Measurements from ENCODE around the gene IRX3.

Gene IRX3

DNA sequence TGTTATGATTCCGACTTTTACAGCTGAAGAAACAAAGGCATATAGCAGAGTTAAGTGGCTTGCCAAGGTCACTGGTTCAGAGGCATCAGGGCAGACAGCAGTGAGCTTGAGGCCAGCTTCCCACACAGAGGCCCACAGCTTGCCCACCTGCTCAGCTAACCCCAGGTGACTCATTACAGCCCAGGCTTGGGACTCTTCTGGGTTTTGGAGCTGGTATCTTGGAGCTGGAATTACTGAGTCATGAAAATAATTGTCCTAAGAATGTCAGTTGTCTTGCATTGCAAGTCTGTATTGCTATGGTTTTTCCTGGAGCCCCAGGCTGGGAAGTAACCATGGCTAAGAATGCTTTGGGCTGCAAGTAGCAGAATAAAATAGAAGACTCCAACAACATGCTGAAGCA, 32.4 kb upstream of the IRX3 start:
- DNase-seq (ENCODE audit: low read depth in 1 of 2, low spot score in 1 of 2), result no peak
- no peak for TF ChIP-seq SPI1 (IDR thresholded peaks at IDR 0.05; ENCODE audit: borderline replicate concordance, low read depth)
- no peak for TF ChIP-seq GABPA (IDR thresholded peaks at IDR 0.05; ENCODE audit: low read depth)
- no peak for TF ChIP-seq CTCF (IDR thresholded peaks at IDR 0.05; ENCODE audit: insufficient read depth, low read length)
- no peak for TF ChIP-seq POLR2AphosphoS5 (IDR thresholded peaks at IDR 0.05; ENCODE audit: low read depth)
- Histone ChIP-seq H3K27me3 (ENCODE audit: insufficient read depth, poor library complexity, severe bottlenecking) (no peaks in the 10 kb centered on the region), H3K4me3 (replicated peaks; ENCODE audit: insufficient read depth, low read length) (no peak overlapping the region), H3K27ac (replicated peaks) (no peak overlapping the region)

DNA sequence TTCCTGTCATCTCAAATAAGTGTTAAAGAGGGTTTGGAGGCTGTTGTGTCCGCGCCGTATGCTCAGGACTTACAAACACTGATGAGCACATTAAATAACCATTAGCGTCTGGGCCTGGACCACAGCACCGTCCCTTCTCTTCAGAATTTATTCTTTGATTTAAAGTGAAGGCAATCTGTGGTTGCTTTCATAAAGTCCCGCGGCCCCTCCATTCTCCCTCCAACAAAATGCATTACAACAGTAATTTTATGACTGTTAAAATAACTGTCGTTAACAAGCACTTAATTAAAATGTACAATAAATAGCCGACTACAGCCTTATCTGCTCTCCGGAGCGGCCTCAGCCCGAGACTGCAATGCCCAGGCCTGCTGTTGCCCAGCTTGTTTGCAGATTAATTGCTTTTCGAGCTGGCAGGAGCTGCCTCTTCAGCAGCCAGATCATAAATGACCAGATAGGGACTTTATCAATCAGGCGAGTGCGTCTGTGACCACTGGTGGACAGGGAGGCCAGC, 30.6 kb upstream of the IRX3 start:
- Histone ChIP-seq H3K27me3 (ENCODE audit: insufficient read depth, poor library complexity, severe bottlenecking) (no peaks in the 10 kb centered on the region), H3K4me3 (replicated peaks; ENCODE audit: insufficient read depth, low read length) (no peak overlapping the region), H3K27ac (replicated peaks) (no peak overlapping the region)
- TF ChIP-seq POLR2AphosphoS5 (IDR thresholded peaks at IDR 0.05; ENCODE audit: low read depth) (no peak), SPI1 (IDR thresholded peaks at IDR 0.05; ENCODE audit: borderline replicate concordance, low read depth) (no peak), GABPA (IDR thresholded peaks at IDR 0.05; ENCODE audit: low read depth) (no peak), CTCF (IDR thresholded peaks at IDR 0.05; ENCODE audit: insufficient read depth, low read length) (no peak)
- TF ChIP-seq, protein P1, sequence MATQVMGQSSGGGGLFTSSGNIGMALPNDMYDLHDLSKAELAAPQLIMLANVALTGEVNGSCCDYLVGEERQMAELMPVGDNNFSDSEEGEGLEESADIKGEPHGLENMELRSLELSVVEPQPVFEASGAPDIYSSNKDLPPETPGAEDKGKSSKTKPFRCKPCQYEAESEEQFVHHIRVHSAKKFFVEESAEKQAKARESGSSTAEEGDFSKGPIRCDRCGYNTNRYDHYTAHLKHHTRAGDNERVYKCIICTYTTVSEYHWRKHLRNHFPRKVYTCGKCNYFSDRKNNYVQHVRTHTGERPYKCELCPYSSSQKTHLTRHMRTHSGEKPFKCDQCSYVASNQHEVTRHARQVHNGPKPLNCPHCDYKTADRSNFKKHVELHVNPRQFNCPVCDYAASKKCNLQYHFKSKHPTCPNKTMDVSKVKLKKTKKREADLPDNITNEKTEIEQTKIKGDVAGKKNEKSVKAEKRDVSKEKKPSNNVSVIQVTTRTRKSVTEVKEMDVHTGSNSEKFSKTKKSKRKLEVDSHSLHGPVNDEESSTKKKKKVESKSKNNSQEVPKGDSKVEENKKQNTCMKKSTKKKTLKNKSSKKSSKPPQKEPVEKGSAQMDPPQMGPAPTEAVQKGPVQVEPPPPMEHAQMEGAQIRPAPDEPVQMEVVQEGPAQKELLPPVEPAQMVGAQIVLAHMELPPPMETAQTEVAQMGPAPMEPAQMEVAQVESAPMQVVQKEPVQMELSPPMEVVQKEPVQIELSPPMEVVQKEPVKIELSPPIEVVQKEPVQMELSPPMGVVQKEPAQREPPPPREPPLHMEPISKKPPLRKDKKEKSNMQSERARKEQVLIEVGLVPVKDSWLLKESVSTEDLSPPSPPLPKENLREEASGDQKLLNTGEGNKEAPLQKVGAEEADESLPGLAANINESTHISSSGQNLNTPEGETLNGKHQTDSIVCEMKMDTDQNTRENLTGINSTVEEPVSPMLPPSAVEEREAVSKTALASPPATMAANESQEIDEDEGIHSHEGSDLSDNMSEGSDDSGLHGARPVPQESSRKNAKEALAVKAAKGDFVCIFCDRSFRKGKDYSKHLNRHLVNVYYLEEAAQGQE (IDR thresholded peaks at IDR 0.05; ENCODE audit: insufficient replicate concordance, low read depth), result no peak
- DNase-seq (ENCODE audit: low read depth in 1 of 2, low spot score in 1 of 2), result no peak

DNA sequence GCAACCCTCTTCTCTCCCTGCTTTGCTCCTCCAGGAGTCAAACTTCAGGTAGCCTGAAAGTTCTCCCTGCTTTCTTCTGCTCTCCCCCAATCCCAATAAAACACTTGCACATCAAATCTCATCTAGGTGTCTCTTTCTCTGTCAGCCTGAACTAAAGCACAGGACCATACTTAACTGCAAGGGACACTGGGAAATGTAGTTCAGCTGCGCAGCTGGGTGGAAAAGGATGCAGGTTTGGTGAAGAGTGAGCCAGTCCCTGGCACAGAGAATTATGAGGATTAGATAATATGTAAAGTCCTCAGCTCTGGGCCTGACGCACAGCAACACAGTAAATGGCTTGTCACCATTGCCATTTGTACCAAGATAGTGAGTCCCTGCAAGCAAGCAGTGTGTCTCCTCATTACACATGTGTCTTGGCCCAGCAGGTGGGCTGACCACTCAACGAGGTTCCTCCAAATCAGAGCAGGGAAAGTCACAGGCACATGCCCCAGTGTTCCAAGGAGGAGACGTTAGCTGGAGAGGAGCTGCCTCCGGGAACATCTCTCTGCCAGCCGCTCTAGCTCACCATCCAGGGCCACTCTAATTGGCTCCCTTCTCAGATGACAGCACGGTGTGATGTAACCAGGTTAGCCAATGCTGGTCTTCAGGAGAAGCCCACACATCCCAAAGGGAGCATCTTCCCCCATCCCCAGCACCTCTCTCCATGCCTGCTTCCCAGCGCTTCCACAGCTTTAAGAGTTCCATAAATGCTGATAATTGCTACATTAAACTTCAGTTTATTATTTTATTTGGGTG, 29.7 kb upstream of the IRX3 start:
- DNase-seq (ENCODE audit: low read depth in 1 of 2, low spot score in 1 of 2), result no peak
- Histone ChIP-seq H3K27me3 (ENCODE audit: insufficient read depth, poor library complexity, severe bottlenecking) (no peaks in the 10 kb centered on the region), H3K27ac (replicated peaks) (no peak overlapping the region), H3K4me3 (replicated peaks; ENCODE audit: insufficient read depth, low read length) (no peak overlapping the region)
- TF ChIP-seq, protein P1 (IDR thresholded peaks at IDR 0.05; ENCODE audit: insufficient replicate concordance, low read depth), result no peak
- TF ChIP-seq SPI1 (IDR thresholded peaks at IDR 0.05; ENCODE audit: borderline replicate concordance, low read depth) (no peak), POLR2AphosphoS5 (IDR thresholded peaks at IDR 0.05; ENCODE audit: low read depth) (no peak), GABPA (IDR thresholded peaks at IDR 0.05; ENCODE audit: low read depth) (no peak), CTCF (IDR thresholded peaks at IDR 0.05; ENCODE audit: insufficient read depth, low read length) (no peak)

Measured in HL-60 (cell line).